ENCODE data around the gene HPRT1. TPM values are rescaled to one million over a fixed set of nuclear protein-coding genes. Genes with fewer than 3 reads are reported as not detected.

The HPRT1 gene
- total RNA-seq, 2 donors from 2014 or later: 6.6 to 9.6 TPM

- H3K4me3 ChIP-seq: no peak overlapping the region
- H3K4me1 ChIP-seq: no peaks in the 10 kb centered on the region
- TF ChIP-seq, protein P1, sequence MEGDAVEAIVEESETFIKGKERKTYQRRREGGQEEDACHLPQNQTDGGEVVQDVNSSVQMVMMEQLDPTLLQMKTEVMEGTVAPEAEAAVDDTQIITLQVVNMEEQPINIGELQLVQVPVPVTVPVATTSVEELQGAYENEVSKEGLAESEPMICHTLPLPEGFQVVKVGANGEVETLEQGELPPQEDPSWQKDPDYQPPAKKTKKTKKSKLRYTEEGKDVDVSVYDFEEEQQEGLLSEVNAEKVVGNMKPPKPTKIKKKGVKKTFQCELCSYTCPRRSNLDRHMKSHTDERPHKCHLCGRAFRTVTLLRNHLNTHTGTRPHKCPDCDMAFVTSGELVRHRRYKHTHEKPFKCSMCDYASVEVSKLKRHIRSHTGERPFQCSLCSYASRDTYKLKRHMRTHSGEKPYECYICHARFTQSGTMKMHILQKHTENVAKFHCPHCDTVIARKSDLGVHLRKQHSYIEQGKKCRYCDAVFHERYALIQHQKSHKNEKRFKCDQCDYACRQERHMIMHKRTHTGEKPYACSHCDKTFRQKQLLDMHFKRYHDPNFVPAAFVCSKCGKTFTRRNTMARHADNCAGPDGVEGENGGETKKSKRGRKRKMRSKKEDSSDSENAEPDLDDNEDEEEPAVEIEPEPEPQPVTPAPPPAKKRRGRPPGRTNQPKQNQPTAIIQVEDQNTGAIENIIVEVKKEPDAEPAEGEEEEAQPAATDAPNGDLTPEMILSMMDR (IDR thresholded peaks at IDR 0.05): no peak
- H3K9me3 ChIP-seq: no peaks in the 10 kb centered on the region
- DNase-seq (ENCODE audit: low spot score): no peak
- H3K27ac ChIP-seq: no peak overlapping the region
- no peaks in the 10 kb centered on the region for H3K27me3 ChIP-seq
- no peaks in the 10 kb centered on the region for H3K36me3 ChIP-seq
Measured at GRCh38 chrX:134426281-134426680, 33.7 kb upstream of the HPRT1 start.

DNA sequence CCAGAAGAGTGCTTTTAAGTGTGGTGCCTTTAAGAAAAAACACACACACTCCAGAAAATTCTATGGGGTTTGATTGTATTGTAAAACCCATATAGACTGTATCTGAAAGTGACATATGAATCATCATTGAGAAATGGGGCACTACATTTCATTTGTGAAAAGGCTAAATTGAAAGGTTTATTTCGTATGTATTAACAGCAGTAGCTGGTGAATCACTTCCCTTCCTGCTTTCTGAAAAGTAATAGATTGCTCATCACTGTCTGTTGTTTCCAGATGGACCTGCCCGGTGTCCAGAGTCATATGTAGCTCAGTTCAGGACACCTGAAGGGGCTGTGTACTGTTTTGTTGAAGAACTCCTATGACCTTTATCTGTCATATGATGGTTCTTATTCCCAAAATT is 28.1 kb upstream of the HPRT1 start:
- Histone ChIP-seq H3K4me1 (no peaks in the 10 kb centered on the region), H3K4me3 (no peak overlapping the region), H3K27me3 (no peaks in the 10 kb centered on the region), H3K9me3 (no peaks in the 10 kb centered on the region), H3K27ac (no peak overlapping the region), H3K36me3 (no peaks in the 10 kb centered on the region)
- no peak for DNase-seq (ENCODE audit: low spot score)
- TF ChIP-seq, protein P1 (IDR thresholded peaks at IDR 0.05): no peak

- Histone ChIP-seq H3K27me3 (no peaks in the 10 kb centered on the region), H3K36me3 (no peaks in the 10 kb centered on the region), H3K4me1 (no peaks in the 10 kb centered on the region), H3K4me3 (no peak overlapping the region), H3K27ac (no peak overlapping the region), H3K9me3 (no peaks in the 10 kb centered on the region)
- DNase-seq (ENCODE audit: low spot score): no peak
- TF ChIP-seq, protein P1 (IDR thresholded peaks at IDR 0.05): no peak
Measured at GRCh38 chrX:134435894-134436293, 24.1 kb upstream of the HPRT1 start.

GRCh38 chrX:134443020-134443419 is 16.9 kb upstream of the HPRT1 start:
- no peak overlapping the region for H3K4me3 ChIP-seq
- no peak overlapping the region for H3K27ac ChIP-seq
- TF ChIP-seq, protein P1 (IDR thresholded peaks at IDR 0.05): no peak

DNA sequence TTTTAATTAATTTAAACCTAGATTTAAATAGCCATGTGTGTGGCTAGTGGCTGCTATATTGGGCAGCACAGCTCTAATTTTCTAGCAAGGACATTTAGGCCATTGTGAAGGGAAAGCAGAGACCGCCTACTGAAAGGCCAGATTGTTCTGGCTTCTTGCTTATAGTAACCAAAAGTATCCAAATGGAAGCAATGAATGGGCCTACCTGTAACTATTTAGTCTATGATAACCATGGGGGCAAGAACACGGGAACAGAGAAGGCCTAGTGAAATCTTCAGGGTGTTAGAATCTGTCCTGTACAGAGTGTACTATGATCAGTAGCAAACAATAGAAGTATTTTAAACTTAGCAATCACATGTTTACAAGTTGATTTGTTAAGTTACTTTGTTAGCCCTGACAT is 16.5 kb upstream of the HPRT1 start:
- Histone ChIP-seq H3K4me1 (no peaks in the 10 kb centered on the region), H3K27me3 (no peaks in the 10 kb centered on the region), H3K27ac (no peak overlapping the region), H3K4me3 (no peak overlapping the region), H3K9me3 (no peaks in the 10 kb centered on the region), H3K36me3 (no peaks in the 10 kb centered on the region)
- DNase-seq (ENCODE audit: low spot score): no peak
- TF ChIP-seq, protein P1 (IDR thresholded peaks at IDR 0.05): no peak

More at GRCh38 chrX:134443020-134443419, 16.9 kb upstream of the HPRT1 start:
- DNase-seq (ENCODE audit: low spot score): no peak
- no peaks in the 10 kb centered on the region for H3K9me3 ChIP-seq
- no peaks in the 10 kb centered on the region for H3K27me3 ChIP-seq
- H3K36me3 ChIP-seq: no peaks in the 10 kb centered on the region
- no peaks in the 10 kb centered on the region for H3K4me1 ChIP-seq

DNA sequence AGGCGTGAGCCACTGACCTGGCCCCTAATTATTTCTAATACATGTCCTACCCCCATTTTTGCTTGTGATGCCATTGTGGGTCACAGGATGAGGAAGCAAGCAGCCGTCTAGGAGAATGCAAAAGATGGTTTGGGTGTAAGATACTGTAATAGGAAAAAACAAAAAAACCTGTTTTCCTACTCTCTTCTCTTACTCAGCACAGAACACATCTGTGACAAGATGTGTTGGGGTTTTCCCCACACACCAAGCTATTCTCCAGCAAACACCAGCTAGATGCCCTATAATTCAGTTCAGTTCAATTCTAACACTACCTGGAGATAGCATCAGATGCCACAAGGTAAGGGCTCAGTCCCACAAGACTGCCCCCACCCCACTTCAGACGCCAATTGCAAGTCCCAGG is 15.3 kb upstream of the HPRT1 start:
- H3K36me3 ChIP-seq: no peaks in the 10 kb centered on the region
- H3K9me3 ChIP-seq: no peaks in the 10 kb centered on the region
- no peak overlapping the region for H3K27ac ChIP-seq
- no peak overlapping the region for H3K4me3 ChIP-seq
- TF ChIP-seq, protein P1 (IDR thresholded peaks at IDR 0.05): no peak
- H3K4me1 ChIP-seq: no peaks in the 10 kb centered on the region
- no peak for DNase-seq (ENCODE audit: low spot score)
- no peaks in the 10 kb centered on the region for H3K27me3 ChIP-seq
